H1 (cell line): Measurements from ENCODE around the gene GNAO1. TPM values are rescaled to one million over a fixed set of nuclear protein-coding genes. Genes with fewer than 3 reads are reported as not detected.

Experiments
- ATF3 ChIP-seq: IDR thresholded peaks from 2 replicates; pipeline ENCODE4 v1.6.1; 2011; ENCODE audit warnings: low read depth, mild to moderate bottlenecking, low read length; ENCODE audit not compliant: insufficient read depth
- BRCA1 ChIP-seq: IDR thresholded peaks from 2 replicates; pipeline ENCODE4 v1.6.1; 2012; ENCODE audit warnings: low read depth, low read length, improper control_type of control experiment
- CHD1 ChIP-seq: IDR thresholded peaks from 2 replicates; pipeline ENCODE4 v1.6.1; 2012; ENCODE audit warnings: low read depth, low read length, improper control_type of control experiment
- CHD7 ChIP-seq: fragments of 300-600 bp; sonication (generic); IDR thresholded peaks from 2 replicates; pipeline ENCODE4 v1.7.1; 2012; ENCODE audit warnings: low read length, moderate library complexity, mild to moderate bottlenecking, inconsistent platforms; ENCODE audit not compliant: insufficient replicate concordance
- NANOG ChIP-seq: IDR thresholded peaks from 2 replicates; pipeline ENCODE4 v1.6.1; 2011; ENCODE audit warnings: low read length, low read depth, mild to moderate bottlenecking, inconsistent platforms; ENCODE audit not compliant: insufficient read depth, poor library complexity, severe bottlenecking
- SIX5 ChIP-seq: IDR thresholded peaks from 2 replicates; pipeline ENCODE4 v1.6.1; 2011; ENCODE audit warnings: mild to moderate bottlenecking, low read depth, low read length
- TCF12 ChIP-seq: IDR thresholded peaks from 2 replicates; pipeline ENCODE4 v1.6.1; 2011; ENCODE audit warnings: low read depth, mild to moderate bottlenecking, low read length
- polyA plus RNA-seq, 7 experiments: library from polyadenylated mRNA; depleted of rRNA in 3 of 7; stranded (reverse) in 5 of 7; unstranded in 2 of 7; fragments of >200 nt in 5 of 7; fragments of 200-250 nt in 2 of 7; gene quantifications; 1 replicate in 5 of 7; 2 replicates in 1 of 7; 4 replicates in 1 of 7; pipeline versions ENCODE4 v1.2.1 to v1.2.3, GENCODE V29; 2011 to 2013; ENCODE audit warnings: missing spikeins in 2 of 7, mixed read lengths in 2 of 7
- total RNA-seq: library from RNA; stranded (reverse); fragmentation: NEBNext Ultra II Directional; extraction: Animal tissue kit (Norgen Biotek cat#: 25700); gene quantifications from 2 replicates; pipeline ENCODE4 v1.2.1, GENCODE V29; 2021

The GNAO1 gene
- total and polyA plus RNA-seq, 2 of the 8 experiments (the other 6 are each of a cell fraction or from before 2014, with no cell fraction given), result 6.7 to 34.4 TPM

- TF ChIP-seq CHD7 (no peak), TCF12 (no peak), ATF3 (no peak), SIX5 (no peak), BRCA1 (no peak), NANOG (no peak), CHD1 (no peak)
Measured at GRCh38 chr16:56331399-56331798, 140.1 kb downstream of the GNAO1 start (continued).
